Measurements from ENCODE around the gene DDX56. TPM values are rescaled to one million over a fixed set of nuclear protein-coding genes. Genes with fewer than 3 reads are reported as not detected.

DDX56 gene
- total and polyA plus RNA-seq, 2 of the 4 experiments (the other 2 are of a cell fraction) = 59.4 to 67.7 TPM

DNA sequence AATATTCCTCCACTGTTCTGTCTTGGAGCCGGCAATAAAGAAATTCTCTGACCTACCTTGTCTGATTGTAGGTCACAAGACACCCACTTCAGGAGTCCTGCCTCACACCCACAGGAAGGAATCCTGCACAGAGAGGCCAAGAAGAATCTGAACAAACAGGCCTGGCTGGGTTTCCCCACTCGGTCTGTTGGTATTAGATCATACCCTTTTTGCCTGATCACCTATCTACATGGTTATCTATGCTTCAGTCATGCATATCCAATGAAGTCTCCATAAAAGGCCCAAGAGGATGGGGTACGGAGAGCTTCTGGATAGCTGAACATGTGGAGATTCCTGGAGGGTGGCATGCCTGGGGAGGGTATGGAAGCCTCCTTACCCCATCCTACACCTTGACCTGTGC, 45.0 kb upstream of the DDX56 start:
- WGBS, 2 experiments (ENCODE audit: extremely low coverage in 2 of 2, insufficient read length in 1 of 2) = 88% methylated on average over 1 of the region's 3 CpGs; no CpG with 5 or more reads in 1 of the 2 experiments
- H3K9ac ChIP-seq (ENCODE audit: low read depth, low read length) = no peak overlapping the region
- no peak overlapping the region for H4K91ac ChIP-seq (ENCODE audit: insufficient read depth, low read depth, low read length)
- H2AFZ ChIP-seq (replicated peaks; ENCODE audit: low read length, poor library complexity) = no peak overlapping the region
- H4K8ac ChIP-seq (ENCODE audit: low read depth in 2 of 2, low read length in 2 of 2) = no peak overlapping the region
- ATAC-seq (ENCODE audit: low read depth) (no peak), DNase-seq (no peak)
- no peak overlapping the region for H3K27ac ChIP-seq (ENCODE audit: insufficient read depth, low read length)
- no peak overlapping the region for H4K5ac ChIP-seq (ENCODE audit: low read depth, low read length)
- no peak overlapping the region for H3K14ac ChIP-seq (replicated peaks; ENCODE audit: low read depth, low read length)
- no peak overlapping the region for H3K4me2 ChIP-seq (ENCODE audit: low read depth, low read length)
- H3K79me1 ChIP-seq (ENCODE audit: low read depth in 1 of 2, low read length in 2 of 2) = peaks cover 40 to 73% of the 10 kb centered on the region in 2 experiments
- H2BK20ac ChIP-seq (ENCODE audit: low read depth, low read length) = no peak overlapping the region
- no peak overlapping the region for H2BK15ac ChIP-seq (ENCODE audit: low read depth, low read length)
- ChIA-PET POLR2A (ENCODE audit: unreplicated experiment) (no interaction called here), CTCF (no interaction called here)
- H4K20me1 ChIP-seq (ENCODE audit: insufficient read depth, low read length) = peaks cover 22% of the 10 kb centered on the region
- H2BK120ac ChIP-seq (ENCODE audit: low read depth, low read length) = no peak overlapping the region
- dilution Hi-C loops (cut with HindIII; ENCODE audit: low sequenced_read_pairs, unreplicated experiment) = no loop called here
- H3K4me3 ChIP-seq (ENCODE audit: insufficient read depth, low read depth, low read length) = no peak overlapping the region
- no peak overlapping the region for H3K23ac ChIP-seq (ENCODE audit: low read depth, low read length)
- no TSS peak for BruUV-seq (replicated peaks)
- peaks cover 9% of the 10 kb centered on the region for H3K9me1 ChIP-seq (ENCODE audit: insufficient read depth, low read length)
- in situ Hi-C loops (cut with MboI; ENCODE audit: low sequenced_read_pairs) = no loop called here
- no peaks in the 10 kb centered on the region for H3K9me3 ChIP-seq (ENCODE audit: control insufficient read depth, insufficient read depth, low read length)
- peaks cover 2% of the 10 kb centered on the region; the same call in 1 of the 2 replicates for H3K36me3 ChIP-seq (ENCODE audit: control insufficient read depth, insufficient read depth, low read length)
- no peak overlapping the region for H2BK5ac ChIP-seq (ENCODE audit: low read depth, low read length, poor library complexity, severe bottlenecking)
- H3K4ac ChIP-seq (ENCODE audit: low read depth, low read length) = no peak overlapping the region
- TF ChIP-seq, protein P1, sequence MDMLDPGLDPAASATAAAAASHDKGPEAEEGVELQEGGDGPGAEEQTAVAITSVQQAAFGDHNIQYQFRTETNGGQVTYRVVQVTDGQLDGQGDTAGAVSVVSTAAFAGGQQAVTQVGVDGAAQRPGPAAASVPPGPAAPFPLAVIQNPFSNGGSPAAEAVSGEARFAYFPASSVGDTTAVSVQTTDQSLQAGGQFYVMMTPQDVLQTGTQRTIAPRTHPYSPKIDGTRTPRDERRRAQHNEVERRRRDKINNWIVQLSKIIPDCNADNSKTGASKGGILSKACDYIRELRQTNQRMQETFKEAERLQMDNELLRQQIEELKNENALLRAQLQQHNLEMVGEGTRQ (IDR thresholded peaks at IDR 0.05; ENCODE audit: low read depth, low read length) = no peak
- TF ChIP-seq FOS (IDR thresholded peaks at IDR 0.05; ENCODE audit: low read depth, low read length) (no peak), NFE2L2 (IDR thresholded peaks at IDR 0.05; ENCODE audit: low read depth, low read length) (no peak), MAFK (IDR thresholded peaks at IDR 0.05; ENCODE audit: low read depth, low read length) (no peak), CEBPB (IDR thresholded peaks at IDR 0.05; ENCODE audit: low read depth, low read length) (no peak), MAZ (IDR thresholded peaks at IDR 0.05; ENCODE audit: borderline replicate concordance, low read depth, low read length) (no peak), CHD1 (IDR thresholded peaks at IDR 0.05; ENCODE audit: low read depth, low read length) (no peak), SMC3 (IDR thresholded peaks at IDR 0.05; ENCODE audit: low read depth, low read length) (no peak), POLR2A (IDR thresholded peaks at IDR 0.05; ENCODE audit: low read depth, low read length) (no peak), RAD21 (IDR thresholded peaks at IDR 0.05; ENCODE audit: low read length) (no peak), RCOR1 (IDR thresholded peaks at IDR 0.05; ENCODE audit: insufficient replicate concordance, low read length) (no peak)
- TF ChIP-seq, protein P2, sequence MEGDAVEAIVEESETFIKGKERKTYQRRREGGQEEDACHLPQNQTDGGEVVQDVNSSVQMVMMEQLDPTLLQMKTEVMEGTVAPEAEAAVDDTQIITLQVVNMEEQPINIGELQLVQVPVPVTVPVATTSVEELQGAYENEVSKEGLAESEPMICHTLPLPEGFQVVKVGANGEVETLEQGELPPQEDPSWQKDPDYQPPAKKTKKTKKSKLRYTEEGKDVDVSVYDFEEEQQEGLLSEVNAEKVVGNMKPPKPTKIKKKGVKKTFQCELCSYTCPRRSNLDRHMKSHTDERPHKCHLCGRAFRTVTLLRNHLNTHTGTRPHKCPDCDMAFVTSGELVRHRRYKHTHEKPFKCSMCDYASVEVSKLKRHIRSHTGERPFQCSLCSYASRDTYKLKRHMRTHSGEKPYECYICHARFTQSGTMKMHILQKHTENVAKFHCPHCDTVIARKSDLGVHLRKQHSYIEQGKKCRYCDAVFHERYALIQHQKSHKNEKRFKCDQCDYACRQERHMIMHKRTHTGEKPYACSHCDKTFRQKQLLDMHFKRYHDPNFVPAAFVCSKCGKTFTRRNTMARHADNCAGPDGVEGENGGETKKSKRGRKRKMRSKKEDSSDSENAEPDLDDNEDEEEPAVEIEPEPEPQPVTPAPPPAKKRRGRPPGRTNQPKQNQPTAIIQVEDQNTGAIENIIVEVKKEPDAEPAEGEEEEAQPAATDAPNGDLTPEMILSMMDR (conservative IDR thresholded peaks at IDR 0.05; ENCODE audit: low read depth, low read length) = no peak
- TF ChIP-seq, protein P3, sequence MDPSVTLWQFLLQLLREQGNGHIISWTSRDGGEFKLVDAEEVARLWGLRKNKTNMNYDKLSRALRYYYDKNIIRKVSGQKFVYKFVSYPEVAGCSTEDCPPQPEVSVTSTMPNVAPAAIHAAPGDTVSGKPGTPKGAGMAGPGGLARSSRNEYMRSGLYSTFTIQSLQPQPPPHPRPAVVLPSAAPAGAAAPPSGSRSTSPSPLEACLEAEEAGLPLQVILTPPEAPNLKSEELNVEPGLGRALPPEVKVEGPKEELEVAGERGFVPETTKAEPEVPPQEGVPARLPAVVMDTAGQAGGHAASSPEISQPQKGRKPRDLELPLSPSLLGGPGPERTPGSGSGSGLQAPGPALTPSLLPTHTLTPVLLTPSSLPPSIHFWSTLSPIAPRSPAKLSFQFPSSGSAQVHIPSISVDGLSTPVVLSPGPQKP (IDR thresholded peaks at IDR 0.05; ENCODE audit: borderline replicate concordance, low read depth, low read length) = no peak
- H3K4me1 ChIP-seq (ENCODE audit: control insufficient read depth, insufficient read depth, low read length) = peaks cover 11% of the 10 kb centered on the region
- H2AK5ac ChIP-seq (ENCODE audit: low read depth, low read length) = no peak overlapping the region
- no peak overlapping the region for H3K18ac ChIP-seq (ENCODE audit: low read depth, low read length)
- H3K27me3 ChIP-seq (ENCODE audit: control insufficient read depth, insufficient read depth, low read length) = no peaks in the 10 kb centered on the region
- no peak overlapping the region for H3K56ac ChIP-seq (ENCODE audit: extremely low read depth, insufficient read depth, low read length)
- no peak overlapping the region for H2AK9ac ChIP-seq (replicated peaks; ENCODE audit: low read depth, low read length, poor library complexity)
- intact Hi-C loops (cut with micrococcal nuclease) = no loop called here
